Ureter (tissue), 1 donor: ENCODE data around the gene NDUFAF3. TPM values are rescaled to one million over a fixed set of nuclear protein-coding genes. Genes with fewer than 3 reads are reported as not detected.
"Not testable (repeated sequence)": the region's sequence is repeated elsewhere in the genome, so short reads cannot be mapped to it uniquely, and the experiment has no call there.

Source experiments
- DNase-seq: peaks from one replicate; pipeline ENCODE4 v3.0.0-alpha.2; 2020; ENCODE audit warnings: low spot score
- total RNA-seq: library from RNA; stranded (reverse); gene quantifications from one replicate; pipeline ENCODE4 v1.2.4, GENCODE V29; 2023
- donor health status: DM: yes; HTN: yes; CAD: no.

Gene NDUFAF3
- total RNA-seq, 1 donor from 2014 or later: 122 TPM

GRCh38 chr3:48999085-48999858 lies 22.6 kb upstream of the NDUFAF3 start:
- no peak for DNase-seq

- DNase-seq: no peak
Observed at GRCh38 chr3:49001155-49001554, 20.8 kb upstream of the NDUFAF3 start.

- no peak for DNase-seq
Observed at GRCh38 chr3:49004352-49005302, 17.3 kb upstream of the NDUFAF3 start.

DNA sequence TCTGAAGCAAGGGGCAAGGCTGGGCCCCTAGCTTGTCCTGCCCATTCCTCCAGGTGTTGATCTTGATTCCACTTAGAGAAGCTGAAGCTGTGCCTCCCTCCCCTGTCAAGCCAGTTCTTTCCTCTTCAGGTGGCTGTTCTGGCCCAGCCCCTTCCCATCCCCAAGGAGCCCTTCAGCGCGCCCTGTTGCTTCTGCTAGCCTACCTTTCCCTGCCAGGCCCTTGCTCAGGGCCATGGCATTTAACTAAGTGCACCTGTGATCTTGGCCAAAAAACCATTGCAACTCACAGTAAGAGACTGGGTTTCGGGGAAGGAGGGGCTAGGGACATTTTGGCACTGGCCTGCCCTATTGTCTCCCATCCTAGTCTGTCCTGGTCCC lies 16.6 kb upstream of the NDUFAF3 start:
- DNase-seq: no peak

- DNase-seq: no peak
Observed at GRCh38 chr3:49005998-49006397, 15.9 kb upstream of the NDUFAF3 start.

GRCh38 chr3:49006408-49007067 lies 15.4 kb upstream of the NDUFAF3 start:
- peak; percentile 58 for DNase-seq

DNA sequence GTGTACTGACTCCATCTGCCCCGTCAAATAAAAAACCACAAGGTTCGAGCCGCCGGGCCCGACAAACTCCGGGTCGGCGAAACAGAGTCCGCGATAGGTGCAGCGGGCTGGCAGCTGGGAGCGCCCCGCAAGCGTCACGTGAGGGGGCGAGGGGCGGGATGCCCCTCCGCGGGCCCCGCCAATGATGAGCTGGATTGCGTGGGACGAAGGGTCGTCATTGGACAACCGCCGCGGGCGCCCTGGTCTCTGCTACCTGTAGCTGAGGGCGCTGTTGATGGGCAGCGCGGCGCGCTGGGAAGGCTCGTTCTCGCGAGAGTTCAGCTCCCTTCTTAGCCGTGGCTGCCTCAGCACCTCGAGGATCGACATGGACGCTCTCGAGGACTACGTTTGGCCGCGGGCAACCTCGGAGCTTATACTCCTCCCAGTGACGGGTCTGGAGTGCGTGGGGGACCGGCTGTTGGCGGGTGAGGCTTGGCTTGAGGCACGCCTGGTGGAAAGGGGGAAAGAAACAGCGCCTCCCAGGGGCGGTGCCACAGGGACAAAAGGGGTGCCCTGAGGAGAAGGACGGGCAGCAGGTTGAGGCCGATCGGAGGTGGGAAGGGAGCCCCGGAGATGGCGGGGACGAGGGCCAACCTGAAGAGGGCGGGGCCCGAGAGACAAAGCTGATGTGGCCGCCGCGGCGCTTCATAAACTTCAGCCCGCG lies 14.7 kb upstream of the NDUFAF3 start, which contains the start of gene WDR6:
WDR6 (plus strand) TSS at position 324 of the 703 bp plus-strand sequence; CDS start at position 365, 41 bp downstream.
- DNase-seq: peak; percentile 98

DNA sequence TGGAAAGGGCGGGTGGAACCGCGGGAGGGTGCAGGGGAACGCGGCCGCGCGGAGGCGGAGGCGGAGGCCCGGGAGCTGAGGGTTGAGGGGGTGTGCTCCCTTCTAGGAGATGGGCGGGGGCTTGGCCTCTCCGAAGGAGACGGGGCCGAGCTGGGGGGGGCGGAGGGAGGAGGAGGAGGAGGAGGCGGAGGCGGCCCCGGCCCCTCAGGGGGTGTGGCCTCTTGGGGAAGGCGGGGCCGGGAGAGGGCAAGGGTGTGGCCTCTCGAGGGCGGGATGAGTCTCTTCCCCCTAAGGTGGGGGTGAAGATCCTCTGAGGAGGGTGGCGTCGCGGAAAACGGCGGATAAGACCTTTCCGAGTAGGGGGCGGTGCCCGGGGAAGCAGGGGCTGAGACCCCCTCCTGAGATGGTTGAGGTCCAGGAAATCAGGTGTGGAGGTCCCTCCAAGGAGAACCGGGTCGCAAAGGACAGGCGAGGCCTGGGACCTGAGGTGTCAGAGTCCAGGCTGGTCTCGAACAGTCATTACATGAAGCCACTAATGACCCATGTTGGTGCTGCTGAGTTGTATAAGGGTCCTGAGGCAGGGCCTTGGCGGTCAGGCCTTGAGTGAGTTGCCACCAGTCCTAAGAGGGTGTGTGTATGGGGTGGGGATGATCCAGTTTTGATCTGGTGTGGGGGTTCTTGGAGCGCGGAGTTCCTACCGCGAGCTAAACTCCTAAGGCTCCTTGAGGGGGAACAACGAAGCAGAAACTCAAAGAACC lies 14.0 kb upstream of the NDUFAF3 start:
- peak; percentile 93 for DNase-seq

DNA sequence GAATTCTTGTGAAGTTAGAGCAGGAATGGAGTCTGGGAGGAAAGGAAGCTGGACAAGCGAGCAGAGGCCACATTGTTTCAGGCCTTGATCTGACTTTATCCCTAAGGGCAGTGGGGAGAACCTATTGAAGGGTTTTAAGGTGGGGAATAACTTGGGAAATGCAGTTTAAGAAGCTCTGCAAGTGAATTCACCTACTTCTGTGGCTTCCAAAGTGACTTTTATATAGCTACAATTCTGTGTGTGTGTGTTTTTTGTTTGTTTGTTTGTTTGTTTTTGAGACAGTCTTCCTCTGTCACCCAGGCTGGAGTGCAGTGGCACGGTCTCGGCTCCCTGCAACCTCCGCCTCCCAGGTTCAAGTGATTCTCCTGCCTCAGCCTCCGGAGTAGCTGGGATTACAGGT lies 13.3 kb upstream of the NDUFAF3 start:
- not testable (repeated sequence) for DNase-seq

DNA sequence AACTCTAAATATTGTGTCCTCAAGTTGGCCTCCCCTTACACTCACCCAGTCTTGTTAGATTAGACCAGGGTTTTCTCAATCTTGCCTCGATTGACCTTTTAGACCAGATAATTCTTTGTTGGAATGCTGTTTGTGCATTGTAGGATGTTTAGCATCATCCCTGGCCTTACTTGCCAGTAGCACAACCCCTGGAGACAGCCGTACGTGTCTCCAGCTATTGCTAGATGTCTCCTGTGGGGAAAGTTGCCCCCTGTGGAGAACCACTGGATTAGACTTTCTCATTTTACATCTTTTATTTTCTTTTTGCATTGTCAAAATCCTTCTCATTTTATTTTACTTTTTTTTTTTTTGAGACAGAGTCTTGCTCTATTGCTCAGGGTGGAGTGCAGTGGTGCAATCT lies 12.5 kb upstream of the NDUFAF3 start:
- DNase-seq: no peak

GRCh38 chr3:49012441-49013017 lies 9.4 kb upstream of the NDUFAF3 start:
- DNase-seq: no peak

GRCh38 chr3:49013113-49013737 lies 8.7 kb upstream of the NDUFAF3 start:
- no peak for DNase-seq

GRCh38 chr3:49013738-49014660 lies 7.9 kb upstream of the NDUFAF3 start:
- DNase-seq: no peak

- DNase-seq: no peak
Observed at GRCh38 chr3:49015072-49015471, 6.8 kb upstream of the NDUFAF3 start.

GRCh38 chr3:49015765-49016164 lies 6.2 kb upstream of the NDUFAF3 start:
- no peak for DNase-seq

DNA sequence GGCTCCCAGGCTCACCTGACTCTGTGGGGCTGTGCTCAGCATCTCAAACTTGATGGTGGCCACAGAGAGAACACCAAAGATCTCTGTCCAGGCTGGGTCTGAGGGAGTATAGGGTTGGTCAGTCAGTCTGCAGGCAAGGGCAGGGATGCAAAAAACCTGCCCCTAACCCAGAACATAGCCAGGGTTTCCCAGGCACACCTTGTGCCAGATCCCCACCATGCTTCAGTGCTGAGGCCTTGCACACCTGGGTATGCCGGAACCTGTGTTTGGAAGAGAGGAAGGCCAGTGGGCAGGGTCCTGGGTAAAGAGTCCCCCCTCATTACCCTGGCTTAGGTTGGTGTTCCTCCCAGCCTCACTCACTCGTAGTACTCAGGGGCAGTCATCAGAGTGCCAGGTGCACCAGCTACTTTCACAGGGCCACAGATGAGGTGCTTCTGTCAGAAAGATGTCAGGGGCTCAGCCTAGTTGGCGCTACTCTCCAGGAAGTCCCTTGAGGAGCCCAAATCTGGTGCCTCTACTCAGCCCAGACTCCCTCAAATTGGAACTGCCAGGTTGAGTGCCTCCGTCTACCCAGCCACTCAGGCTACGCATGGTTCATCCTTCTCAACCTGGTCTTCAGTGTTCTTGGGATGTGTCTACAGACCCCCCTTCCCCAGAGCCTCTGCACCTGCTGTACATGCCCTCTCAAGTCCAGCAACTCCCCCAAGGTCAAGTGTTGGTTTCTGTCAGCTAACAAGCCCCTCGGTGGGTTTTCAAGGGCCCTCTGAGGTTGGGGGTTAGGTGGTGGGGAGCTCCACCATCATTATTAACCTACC lies 5.3 kb upstream of the NDUFAF3 start:
- DNase-seq: no peak

DNA sequence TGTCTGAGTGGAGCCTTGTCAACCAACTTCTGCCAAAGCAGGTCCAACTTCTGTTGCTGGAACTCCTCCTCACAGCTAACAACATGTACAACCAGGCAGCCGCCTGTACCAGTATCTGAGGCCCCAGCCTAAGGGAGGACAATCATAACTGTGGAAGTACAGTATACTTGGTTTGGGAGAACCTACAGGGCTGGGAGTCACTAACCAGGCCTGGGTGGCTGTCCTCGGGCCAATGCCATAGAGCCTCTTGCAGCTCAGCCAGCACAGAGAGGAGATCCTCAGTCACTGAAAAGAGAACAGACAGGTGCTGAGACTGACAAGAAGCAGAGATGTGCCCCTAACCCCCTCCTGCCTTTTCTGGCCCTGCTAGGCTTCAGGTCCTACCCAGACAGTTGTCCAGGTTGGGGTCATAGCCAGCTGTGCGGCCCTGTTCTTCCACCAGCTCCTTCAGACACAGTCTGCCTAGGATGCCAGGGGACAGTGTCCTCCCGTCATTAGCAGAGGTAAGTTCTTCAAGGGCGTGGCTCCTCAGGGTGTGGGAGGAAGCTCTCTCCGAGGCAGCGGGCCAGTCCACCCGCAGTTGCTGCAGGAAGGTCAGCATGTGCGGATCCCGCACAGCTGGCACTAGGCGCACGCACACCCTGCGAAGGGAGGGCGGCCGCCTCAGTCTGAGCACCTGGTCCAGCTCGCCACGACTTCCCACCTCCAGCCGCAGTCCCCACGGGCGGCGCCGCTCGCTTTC lies 4.5 kb upstream of the NDUFAF3 start:
- DNase-seq: no peak
